ENCODE results near the gene CALML4.
"Not testable (repeated sequence)": the region's sequence is repeated elsewhere in the genome, so short reads cannot be mapped to it uniquely, and the experiment has no call there.

CALML4 gene

DNA sequence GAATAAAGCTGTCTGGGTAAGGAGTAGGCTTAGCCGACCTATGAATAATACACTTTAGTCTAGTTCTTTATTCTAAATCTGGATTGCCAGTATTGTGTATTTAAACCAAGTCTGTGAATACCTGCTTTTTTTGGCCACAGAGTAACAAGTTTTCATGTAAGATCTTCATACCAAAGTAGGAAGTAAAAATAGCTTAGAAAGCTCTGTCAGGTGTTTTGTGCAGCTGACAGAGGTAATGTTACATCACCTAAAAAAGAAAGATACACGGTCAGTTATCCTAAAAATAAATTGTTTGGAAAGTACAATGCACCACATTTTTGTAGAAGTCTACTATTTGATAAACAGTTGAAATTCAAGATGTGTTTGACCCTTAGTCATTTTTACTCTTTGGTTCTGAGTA lies 16.5 kb downstream of the CALML4 start:
- DNase-seq, result no peak

GRCh38 chr15:68187559-68187958 lies 17.6 kb downstream of the CALML4 start:
- no peak for DNase-seq

GRCh38 chr15:68186671-68187397 lies 18.3 kb downstream of the CALML4 start:
- DNase-seq, result no peak

DNA sequence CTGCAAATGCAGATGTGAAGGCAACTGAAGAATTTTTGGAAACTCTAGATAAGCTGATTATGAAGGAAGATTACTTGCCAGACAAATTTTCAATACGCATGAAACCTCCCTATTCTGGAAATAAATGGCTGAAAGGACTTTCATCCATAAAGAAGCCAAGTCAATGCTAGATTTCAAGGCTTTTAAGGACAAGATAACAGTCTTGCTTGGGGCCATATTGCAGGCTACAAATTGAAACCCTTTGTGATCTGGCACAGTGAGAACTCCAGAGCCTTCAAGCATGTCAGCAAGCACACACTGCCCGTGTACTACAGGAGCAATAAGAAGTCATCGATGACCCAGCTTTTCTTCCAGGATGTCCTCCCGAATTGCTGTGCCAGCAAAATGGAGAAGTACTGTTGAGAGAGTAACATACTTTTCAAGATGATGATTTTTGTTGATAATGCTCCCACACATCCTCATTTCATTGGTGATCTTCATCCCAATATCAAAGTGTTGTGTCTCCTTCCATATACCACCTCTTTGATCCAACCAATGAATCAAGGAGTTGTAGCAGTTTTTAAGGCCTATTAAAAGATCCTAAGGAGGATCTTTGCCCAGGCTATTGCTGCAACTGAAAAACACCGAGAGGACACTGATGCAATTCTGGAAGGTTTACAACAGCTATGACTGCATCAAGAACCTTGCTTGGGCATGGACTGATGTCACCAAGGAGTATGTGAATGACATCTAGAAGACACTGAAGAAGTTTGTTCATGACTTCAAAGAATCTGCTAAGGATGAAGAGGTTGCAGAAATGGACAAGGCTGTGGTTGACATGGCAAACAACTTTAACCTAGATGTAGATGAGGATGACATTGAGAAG lies 20.3 kb downstream of the CALML4 start:
- DNase-seq, result no peak

DNA sequence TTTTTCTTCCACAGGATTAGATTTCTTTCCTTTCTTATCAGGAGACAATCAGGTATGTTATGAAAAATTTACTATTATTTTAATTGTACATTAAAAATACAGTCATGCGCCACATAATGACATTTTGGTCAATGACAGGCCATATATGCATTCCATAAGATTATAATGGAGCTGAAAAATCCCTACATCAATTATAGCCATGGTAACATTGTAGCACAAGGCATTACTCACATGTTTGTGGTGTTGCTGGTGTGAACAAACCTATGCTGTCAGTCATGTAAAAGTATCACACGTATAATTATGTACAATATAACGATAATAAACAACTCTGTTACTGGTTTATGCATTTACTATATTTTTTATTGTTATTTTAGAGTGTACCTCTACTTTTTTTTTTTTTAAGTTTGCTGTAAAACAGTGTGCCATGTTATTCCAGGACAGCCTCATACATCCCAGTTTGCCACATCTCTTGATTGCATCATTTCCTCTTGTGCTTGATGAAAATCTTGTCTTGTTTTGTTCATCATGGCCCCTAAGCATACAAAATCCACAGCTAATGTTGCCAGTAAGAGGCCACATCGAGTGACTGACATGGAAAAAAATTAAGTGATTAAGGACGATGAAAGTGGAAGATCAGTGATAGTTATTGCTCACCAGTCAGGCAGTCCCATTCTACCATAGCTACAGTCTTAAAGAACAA lies 21.4 kb downstream of the CALML4 start:
- DNase-seq, result no peak

DNA sequence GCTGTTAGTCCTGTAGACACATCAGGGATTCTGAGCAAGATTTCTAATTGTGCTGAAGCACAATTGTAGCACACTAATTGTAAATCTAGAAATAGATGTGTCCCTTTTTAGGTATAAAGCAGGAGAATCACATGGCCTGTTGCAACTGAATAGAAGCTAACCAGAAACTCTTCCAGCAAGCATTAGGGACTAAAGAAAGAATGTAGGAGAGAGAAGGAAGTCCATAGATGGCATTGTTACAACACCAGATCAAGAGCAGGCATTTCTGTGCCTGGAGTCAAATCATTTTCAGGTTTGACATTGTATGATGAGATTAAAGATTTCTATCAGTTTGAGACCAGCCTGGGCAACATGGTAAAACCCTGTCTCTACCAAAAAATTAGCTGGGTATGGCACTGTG lies 27.4 kb downstream of the CALML4 start:
- no peak for DNase-seq

GRCh38 chr15:68176601-68177000 lies 28.5 kb downstream of the CALML4 start:
- no peak for DNase-seq

GRCh38 chr15:68175526-68175925 lies 29.6 kb downstream of the CALML4 start:
- DNase-seq, result no peak

DNA sequence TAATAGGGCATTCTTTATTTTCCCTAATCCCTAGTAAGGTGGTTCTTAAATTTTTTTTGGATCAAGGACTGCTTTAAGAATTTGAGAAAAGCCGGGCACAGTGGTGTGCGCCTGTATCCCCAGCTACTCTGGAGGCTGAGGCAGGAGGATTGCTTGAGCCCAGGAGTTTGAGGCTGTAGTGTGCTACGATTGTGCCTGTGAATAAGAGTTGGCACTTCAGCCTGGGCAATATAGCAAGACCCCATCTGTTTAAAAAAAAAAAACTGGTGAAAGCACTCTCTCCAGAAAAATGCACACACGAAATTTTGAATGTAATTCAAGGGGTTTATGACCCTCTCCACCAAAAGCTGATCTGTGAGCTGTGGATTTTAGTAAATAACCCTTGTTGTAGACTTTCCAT lies 32.0 kb downstream of the CALML4 start:
- no peak for DNase-seq

- DNase-seq, result not testable (repeated sequence)
These were observed 33.1 kb downstream of the CALML4 start for GRCh38 chr15:68172037-68172436.

DNA sequence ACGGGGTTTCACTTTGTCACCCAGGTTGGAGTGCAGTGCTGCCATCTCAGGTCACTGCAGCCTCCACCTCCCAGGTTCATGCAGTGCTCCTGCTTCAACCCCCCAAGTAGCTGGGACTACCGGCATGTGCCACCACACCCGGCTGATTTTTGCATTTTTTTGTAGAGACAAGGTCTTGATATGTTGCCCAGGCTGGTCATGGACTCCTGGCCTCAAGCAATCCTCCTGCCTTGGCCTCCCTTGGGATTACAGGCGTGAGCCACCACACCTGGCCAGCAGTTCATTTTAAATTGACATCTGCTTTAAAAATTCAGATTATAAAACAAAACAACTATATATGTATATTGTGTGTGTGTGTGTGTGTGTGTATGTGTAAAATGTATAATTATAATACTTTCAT lies 38.3 kb downstream of the CALML4 start:
- no peak for DNase-seq

DNA sequence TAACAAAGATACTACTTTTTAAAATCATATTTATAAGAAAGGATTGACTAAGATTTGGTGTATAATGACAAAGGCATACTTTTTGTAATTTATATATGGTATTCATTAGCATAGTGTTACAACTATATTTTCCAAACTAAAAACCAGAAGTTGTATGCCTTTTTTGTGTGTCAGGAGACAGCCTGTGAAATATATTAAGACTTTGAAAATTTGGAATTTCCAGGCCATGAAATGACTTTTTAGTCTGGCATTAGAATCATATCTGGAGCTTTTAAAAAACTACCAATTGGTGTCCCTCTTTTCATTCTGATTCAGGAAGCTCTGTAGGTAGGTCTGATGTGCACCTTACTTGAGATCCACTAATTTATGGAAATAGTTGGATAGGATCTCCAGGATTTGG lies 41.9 kb downstream of the CALML4 start:
- DNase-seq, result no peak

DNA sequence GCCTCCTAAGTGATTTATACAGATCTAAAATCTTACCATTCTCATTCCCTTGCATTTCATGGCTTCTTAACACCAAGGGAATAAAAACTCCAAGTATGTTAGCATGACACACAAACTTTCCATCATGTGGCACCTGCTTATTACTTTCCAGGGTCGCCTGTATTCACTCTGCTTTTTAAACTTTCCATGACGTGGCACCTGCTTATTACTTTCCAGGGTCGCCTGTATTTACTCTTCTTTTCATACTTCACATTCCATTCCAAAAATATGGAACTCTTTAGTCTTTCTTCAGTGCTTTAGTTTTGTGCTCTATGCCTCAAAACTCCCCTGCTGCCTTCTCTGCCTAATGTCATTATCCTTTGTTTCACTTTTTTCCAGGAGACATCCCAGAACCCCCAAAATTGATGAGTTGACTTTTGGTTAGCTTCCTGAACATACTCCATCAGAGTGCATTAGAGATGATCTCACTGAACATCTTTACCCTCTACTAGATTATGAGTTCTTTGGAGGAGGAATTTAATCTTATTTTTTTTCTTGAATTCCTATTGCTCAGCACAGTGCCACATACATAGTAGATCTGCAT lies 47.0 kb downstream of the CALML4 start:
- no peak for DNase-seq

DNA sequence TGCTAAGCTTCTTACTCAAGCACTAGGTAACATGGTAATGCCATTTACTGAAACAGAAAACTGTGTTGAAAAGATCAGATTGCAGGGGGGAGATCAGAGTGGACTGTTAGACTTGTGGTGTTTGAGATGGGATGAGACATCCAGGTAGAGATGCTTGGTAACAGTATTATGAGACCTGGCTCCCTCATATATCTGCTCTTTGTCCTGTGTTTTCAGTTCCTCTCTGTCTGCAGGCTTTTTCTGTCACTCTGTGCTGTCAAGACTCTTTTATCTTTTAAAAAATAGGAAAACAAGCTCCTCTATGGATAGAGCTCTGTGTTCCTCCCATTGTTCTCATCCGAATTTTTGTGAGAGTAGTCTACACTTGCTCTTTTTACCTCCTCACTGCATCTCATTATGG lies 48.1 kb downstream of the CALML4 start:
- no peak for DNase-seq

DNA sequence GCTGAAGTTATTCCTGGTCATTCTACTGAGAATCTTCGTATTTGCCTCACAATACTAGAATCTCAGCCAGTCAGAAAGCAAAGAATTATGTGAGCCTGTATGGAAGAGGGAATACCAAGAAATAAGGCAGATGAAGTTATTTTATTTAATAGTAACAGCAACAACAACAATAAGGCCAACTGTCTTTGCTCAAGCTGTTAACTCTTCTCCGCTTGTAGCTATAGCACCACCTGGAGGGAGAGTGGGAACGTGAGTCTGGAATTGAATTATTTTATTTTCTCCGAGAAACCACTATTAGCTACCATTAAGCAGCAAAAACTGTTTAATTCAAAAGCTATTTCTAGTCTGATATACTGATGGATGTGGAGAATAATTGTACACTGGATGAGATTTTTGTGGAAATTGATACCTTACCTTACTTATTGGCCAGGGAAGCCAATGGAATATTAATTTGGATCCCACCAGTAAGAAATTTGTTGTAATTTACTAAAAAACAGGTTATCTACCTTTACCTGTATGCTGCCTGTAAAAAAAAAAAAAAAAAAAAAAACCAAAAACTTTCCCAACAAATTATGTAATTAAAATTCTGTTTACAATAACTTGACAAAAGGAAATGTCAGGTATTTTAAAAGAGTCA lies 50.1 kb downstream of the CALML4 start:
- DNase-seq, result no peak

GRCh38 chr15:68152342-68152741 lies 52.8 kb downstream of the CALML4 start:
- DNase-seq, result no peak

GRCh38 chr15:68151277-68151676 lies 53.9 kb downstream of the CALML4 start:
- DNase-seq, result no peak

DNA sequence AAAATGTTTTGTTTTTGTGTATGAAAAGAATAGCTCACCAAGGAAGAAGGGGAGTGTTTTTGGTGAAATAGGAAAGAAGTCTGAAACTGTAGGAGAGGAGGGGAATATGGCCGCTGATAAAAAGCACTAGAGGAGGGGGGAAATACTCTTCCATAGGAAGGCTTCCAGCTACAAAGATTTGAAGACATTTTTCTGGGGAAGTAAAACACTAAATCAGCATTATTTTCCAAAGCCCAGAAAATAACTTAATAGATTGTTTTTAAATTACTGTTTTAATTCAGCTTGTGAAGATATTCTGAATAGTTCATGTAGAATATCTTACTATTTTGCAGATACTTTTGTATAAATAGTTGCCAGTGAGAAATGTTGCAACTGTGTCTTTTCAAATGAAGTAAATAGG lies 54.9 kb downstream of the CALML4 start:
- DNase-seq, result no peak

DNA sequence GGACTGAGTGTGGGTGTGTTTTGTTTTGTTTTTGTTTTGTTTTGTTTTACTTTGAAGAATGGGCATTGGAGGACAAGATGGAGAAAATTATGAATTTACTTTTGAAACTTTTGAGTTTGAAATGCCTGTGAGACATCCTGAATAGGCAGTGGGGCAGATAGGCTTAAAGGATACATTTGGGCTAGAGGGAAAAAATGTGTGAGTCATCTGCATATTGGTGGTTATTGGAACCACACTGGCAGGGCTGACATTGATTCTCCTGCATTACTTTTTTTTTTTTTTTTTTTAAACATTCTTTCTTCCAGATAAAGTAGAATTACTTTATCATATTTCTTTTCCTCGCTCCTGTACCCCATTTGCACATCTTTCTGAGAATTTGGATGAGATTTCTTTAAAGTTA lies 56.1 kb downstream of the CALML4 start:
- DNase-seq, result no peak

GRCh38 chr15:68148039-68148438 lies 57.1 kb downstream of the CALML4 start:
- DNase-seq, result no peak

GRCh38 chr15:68145706-68146105 lies 59.4 kb downstream of the CALML4 start:
- DNase-seq, result no peak

GRCh38 chr15:68143785-68144184 lies 61.3 kb downstream of the CALML4 start:
- no peak for DNase-seq

GRCh38 chr15:68143129-68143528 lies 62.0 kb downstream of the CALML4 start:
- DNase-seq, result no peak
